Measurements from ENCODE around the gene CACNA2D2. TPM values are rescaled to one million over a fixed set of nuclear protein-coding genes. Genes with fewer than 3 reads are reported as not detected.

Gene CACNA2D2
- total RNA-seq, 1 donor from 2014 or later, result 17.3 TPM

- no peaks in the 10 kb centered on the region for H3K9me3 Mint-ChIP-seq (ENCODE audit: unreplicated experiment)
- H3K4me1 Mint-ChIP-seq (ENCODE audit: unreplicated experiment), result peaks cover 13% of the 10 kb centered on the region
- H3K27ac Mint-ChIP-seq (ENCODE audit: unreplicated experiment), result no peak overlapping the region
- TF ChIP-seq CTCF (IDR thresholded peaks at IDR 0.05; ENCODE audit: unreplicated experiment), result no peak
- DNase-seq (ENCODE audit: low spot score), result peak; percentile 38
- no peak overlapping the region for H3K4me3 Mint-ChIP-seq (ENCODE audit: unreplicated experiment)
- H3K36me3 Mint-ChIP-seq (ENCODE audit: low read depth, unreplicated experiment), result no peaks in the 10 kb centered on the region
- peaks cover 5% of the 10 kb centered on the region for H3K27me3 Mint-ChIP-seq (ENCODE audit: unreplicated experiment)
Observed at GRCh38 chr3:50459785-50460184, 43.6 kb downstream of the CACNA2D2 start.

GRCh38 chr3:50457988-50458387, 45.4 kb downstream of the CACNA2D2 start:
- peaks cover 6% of the 10 kb centered on the region for H3K27me3 Mint-ChIP-seq (ENCODE audit: unreplicated experiment)
- no peak for DNase-seq (ENCODE audit: low spot score)

GRCh38 chr3:50455161-50456018, 48.0 kb downstream of the CACNA2D2 start:
- TF ChIP-seq CTCF (IDR thresholded peaks at IDR 0.05; ENCODE audit: unreplicated experiment), result no peak
- Mint-ChIP-seq H3K4me3 (ENCODE audit: unreplicated experiment) (no peak overlapping the region), H3K27ac (ENCODE audit: unreplicated experiment) (no peak overlapping the region), H3K27me3 (ENCODE audit: unreplicated experiment) (peaks cover 4% of the 10 kb centered on the region), H3K36me3 (ENCODE audit: low read depth, unreplicated experiment) (no peaks in the 10 kb centered on the region), H3K4me1 (ENCODE audit: unreplicated experiment) (no peaks in the 10 kb centered on the region), H3K9me3 (ENCODE audit: unreplicated experiment) (no peaks in the 10 kb centered on the region)
- DNase-seq (ENCODE audit: low spot score), result no peak

More at GRCh38 chr3:50457988-50458387, 45.4 kb downstream of the CACNA2D2 start:
- peaks cover 7% of the 10 kb centered on the region for H3K4me1 Mint-ChIP-seq (ENCODE audit: unreplicated experiment)
- no peaks in the 10 kb centered on the region for H3K9me3 Mint-ChIP-seq (ENCODE audit: unreplicated experiment)
- no peak for TF ChIP-seq CTCF (IDR thresholded peaks at IDR 0.05; ENCODE audit: unreplicated experiment)
- H3K36me3 Mint-ChIP-seq (ENCODE audit: low read depth, unreplicated experiment), result no peaks in the 10 kb centered on the region
- no peak overlapping the region for H3K4me3 Mint-ChIP-seq (ENCODE audit: unreplicated experiment)
- no peak overlapping the region for H3K27ac Mint-ChIP-seq (ENCODE audit: unreplicated experiment)

GRCh38 chr3:50454481-50455070, 48.9 kb downstream of the CACNA2D2 start:
- H3K4me1 Mint-ChIP-seq (ENCODE audit: unreplicated experiment), result peaks cover 5% of the 10 kb centered on the region
- peaks cover 4% of the 10 kb centered on the region for H3K27me3 Mint-ChIP-seq (ENCODE audit: unreplicated experiment)
- H3K27ac Mint-ChIP-seq (ENCODE audit: unreplicated experiment), result no peak overlapping the region
- no peak overlapping the region for H3K4me3 Mint-ChIP-seq (ENCODE audit: unreplicated experiment)
- no peak for DNase-seq (ENCODE audit: low spot score)
- no peaks in the 10 kb centered on the region for H3K36me3 Mint-ChIP-seq (ENCODE audit: low read depth, unreplicated experiment)
- no peak for TF ChIP-seq CTCF (IDR thresholded peaks at IDR 0.05; ENCODE audit: unreplicated experiment)
- no peaks in the 10 kb centered on the region for H3K9me3 Mint-ChIP-seq (ENCODE audit: unreplicated experiment)

- Mint-ChIP-seq H3K4me1 (ENCODE audit: unreplicated experiment) (peaks cover 6% of the 10 kb centered on the region), H3K36me3 (ENCODE audit: low read depth, unreplicated experiment) (no peaks in the 10 kb centered on the region), H3K27ac (ENCODE audit: unreplicated experiment) (no peak overlapping the region), H3K9me3 (ENCODE audit: unreplicated experiment) (no peaks in the 10 kb centered on the region), H3K27me3 (ENCODE audit: unreplicated experiment) (peaks cover 4% of the 10 kb centered on the region), H3K4me3 (ENCODE audit: unreplicated experiment) (no peak overlapping the region)
- TF ChIP-seq CTCF (IDR thresholded peaks at IDR 0.05; ENCODE audit: unreplicated experiment), result no peak
- no peak for DNase-seq (ENCODE audit: low spot score)
Observed at GRCh38 chr3:50453907-50454306, 49.5 kb downstream of the CACNA2D2 start.
